ENCODE data around the gene CCDC137.

Gene CCDC137

DNA sequence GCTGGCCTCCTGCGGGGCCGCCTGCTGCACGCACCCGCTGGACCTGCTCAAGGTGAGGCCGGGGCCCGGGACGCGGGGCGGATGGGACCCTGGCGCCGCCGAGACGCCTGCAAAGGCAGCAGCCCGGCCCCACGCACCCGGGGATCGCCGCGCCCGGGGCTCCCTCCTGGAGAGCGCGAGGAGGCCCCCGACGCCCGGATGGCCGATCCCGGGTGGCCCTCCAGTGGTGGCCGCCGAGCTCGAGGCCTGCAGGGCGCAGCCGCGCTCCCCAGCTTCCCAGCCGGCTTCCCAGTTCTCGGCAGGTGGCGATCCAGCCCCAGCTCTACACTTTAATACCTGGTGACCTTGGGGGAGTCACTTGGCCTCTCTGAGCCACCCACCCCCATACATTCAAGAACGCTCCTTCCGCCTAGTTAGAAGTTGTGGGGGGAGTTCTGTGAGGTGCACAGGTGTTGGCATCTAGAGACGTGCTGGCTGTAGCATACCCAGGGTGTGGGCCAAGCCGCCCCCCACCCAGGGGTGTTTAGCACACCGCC is 46.0 kb downstream of the CCDC137 start:
- Histone ChIP-seq H3K27ac (ENCODE audit: low read depth, low read length) (no peak overlapping the region), H2AFZ (ENCODE audit: low read length, unreplicated experiment) (peak overlapping the region; percentile 89), H3K36me3 (ENCODE audit: insufficient read depth, low read length) (no peaks in the 10 kb centered on the region), H3K79me2 (ENCODE audit: control insufficient read depth, insufficient read depth, low read length, unreplicated experiment) (peaks cover 4% of the 10 kb centered on the region), H3K4me1 (ENCODE audit: control insufficient read depth, insufficient read depth, low read length, unreplicated experiment) (peaks cover 14% of the 10 kb centered on the region), H3K27me3 (ENCODE audit: insufficient read depth, low read length) (no peaks in the 10 kb centered on the region), H3K4me3 (ENCODE audit: low read depth, low read length) (peak overlapping the region; percentile 95)

GRCh38 chr17:81713004-81713555 is 46.5 kb downstream of the CCDC137 start:
- H2AFZ ChIP-seq (ENCODE audit: low read length, unreplicated experiment), result no peak overlapping the region
- no peaks in the 10 kb centered on the region for H3K36me3 ChIP-seq (ENCODE audit: insufficient read depth, low read length)
- H3K4me3 ChIP-seq (ENCODE audit: low read depth, low read length), result peak overlapping the region; percentile 95
- H3K27ac ChIP-seq (ENCODE audit: low read depth, low read length), result no peak overlapping the region
- peaks cover 14% of the 10 kb centered on the region for H3K4me1 ChIP-seq (ENCODE audit: control insufficient read depth, insufficient read depth, low read length, unreplicated experiment)
- no peaks in the 10 kb centered on the region for H3K27me3 ChIP-seq (ENCODE audit: insufficient read depth, low read length)
- peaks cover 4% of the 10 kb centered on the region for H3K79me2 ChIP-seq (ENCODE audit: control insufficient read depth, insufficient read depth, low read length, unreplicated experiment)

GRCh38 chr17:81713556-81714411 is 47.2 kb downstream of the CCDC137 start:
- Histone ChIP-seq H3K4me1 (ENCODE audit: control insufficient read depth, insufficient read depth, low read length, unreplicated experiment) (peaks cover 14% of the 10 kb centered on the region), H3K27me3 (ENCODE audit: insufficient read depth, low read length) (no peaks in the 10 kb centered on the region), H3K36me3 (ENCODE audit: insufficient read depth, low read length) (no peaks in the 10 kb centered on the region), H3K27ac (ENCODE audit: low read depth, low read length) (no peak overlapping the region), H3K4me3 (ENCODE audit: low read depth, low read length) (peak overlapping the region; percentile 95), H3K79me2 (ENCODE audit: control insufficient read depth, insufficient read depth, low read length, unreplicated experiment) (peaks cover 4% of the 10 kb centered on the region), H2AFZ (ENCODE audit: low read length, unreplicated experiment) (no peak overlapping the region)

- H3K36me3 ChIP-seq (ENCODE audit: insufficient read depth, low read length), result no peaks in the 10 kb centered on the region
- H3K4me3 ChIP-seq (ENCODE audit: low read depth, low read length), result no peak overlapping the region
- H3K4me1 ChIP-seq (ENCODE audit: control insufficient read depth, insufficient read depth, low read length, unreplicated experiment), result peaks cover 14% of the 10 kb centered on the region
- no peak overlapping the region for H2AFZ ChIP-seq (ENCODE audit: low read length, unreplicated experiment)
- no peak overlapping the region for H3K27ac ChIP-seq (ENCODE audit: low read depth, low read length)
- H3K27me3 ChIP-seq (ENCODE audit: insufficient read depth, low read length), result no peaks in the 10 kb centered on the region
- peaks cover 4% of the 10 kb centered on the region for H3K79me2 ChIP-seq (ENCODE audit: control insufficient read depth, insufficient read depth, low read length, unreplicated experiment)
Measured at GRCh38 chr17:81714412-81715106, 48.0 kb downstream of the CCDC137 start.

GRCh38 chr17:81715107-81715871 is 48.8 kb downstream of the CCDC137 start:
- Histone ChIP-seq H3K79me2 (ENCODE audit: control insufficient read depth, insufficient read depth, low read length, unreplicated experiment) (peaks cover 4% of the 10 kb centered on the region), H3K36me3 (ENCODE audit: insufficient read depth, low read length) (no peaks in the 10 kb centered on the region), H3K4me3 (ENCODE audit: low read depth, low read length) (no peak overlapping the region), H3K27ac (ENCODE audit: low read depth, low read length) (no peak overlapping the region), H2AFZ (ENCODE audit: low read length, unreplicated experiment) (no peak overlapping the region), H3K4me1 (ENCODE audit: control insufficient read depth, insufficient read depth, low read length, unreplicated experiment) (peaks cover 12% of the 10 kb centered on the region), H3K27me3 (ENCODE audit: insufficient read depth, low read length) (no peaks in the 10 kb centered on the region)

DNA sequence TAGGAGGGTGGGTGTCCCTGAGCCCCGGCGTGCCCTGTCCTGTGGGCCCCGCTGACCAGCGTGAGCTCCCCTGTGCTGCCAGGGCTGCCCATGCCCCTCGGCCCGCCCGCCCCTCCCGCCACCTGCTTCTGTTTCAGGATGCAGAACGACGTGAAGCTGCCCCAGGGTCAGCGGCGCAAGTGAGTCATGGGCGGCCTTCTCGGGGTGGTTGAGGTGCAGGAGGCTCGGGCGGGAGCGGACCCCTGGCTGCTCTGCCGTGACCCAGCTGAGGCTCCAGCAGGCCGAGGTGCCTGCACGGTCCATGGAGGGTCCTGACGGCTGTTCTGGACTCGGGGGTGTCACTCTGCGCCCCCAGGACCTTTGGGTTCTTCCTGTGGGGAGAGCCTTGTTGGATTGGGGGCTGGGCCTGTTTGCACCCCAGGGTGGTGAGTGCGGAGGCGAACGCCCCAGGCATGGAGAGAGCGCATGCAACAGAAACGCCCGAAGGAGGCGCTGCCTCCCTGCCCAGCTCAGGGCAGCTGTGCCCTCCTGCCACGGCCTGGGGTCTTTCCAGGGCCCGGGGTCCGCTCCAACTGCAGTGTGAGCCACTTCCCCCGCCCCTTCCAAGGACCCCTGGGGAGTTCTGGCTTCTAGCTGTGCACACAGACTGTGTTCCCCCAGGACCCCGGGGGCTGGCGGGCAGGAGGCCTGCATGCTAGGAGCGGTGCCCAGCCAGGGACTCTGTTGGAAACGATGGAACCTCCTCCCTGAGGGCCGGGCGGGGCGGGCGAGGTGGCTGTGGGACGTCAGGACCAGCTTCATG is 49.5 kb downstream of the CCDC137 start:
- no peak overlapping the region for H3K27ac ChIP-seq (ENCODE audit: low read depth, low read length)
- peaks cover 4% of the 10 kb centered on the region for H3K4me1 ChIP-seq (ENCODE audit: control insufficient read depth, insufficient read depth, low read length, unreplicated experiment)
- no peak overlapping the region for H3K4me3 ChIP-seq (ENCODE audit: low read depth, low read length)
- peaks cover 4% of the 10 kb centered on the region for H3K79me2 ChIP-seq (ENCODE audit: control insufficient read depth, insufficient read depth, low read length, unreplicated experiment)
- H3K27me3 ChIP-seq (ENCODE audit: insufficient read depth, low read length), result no peaks in the 10 kb centered on the region
- H2AFZ ChIP-seq (ENCODE audit: low read length, unreplicated experiment), result no peak overlapping the region
- no peaks in the 10 kb centered on the region for H3K36me3 ChIP-seq (ENCODE audit: insufficient read depth, low read length)

DNA sequence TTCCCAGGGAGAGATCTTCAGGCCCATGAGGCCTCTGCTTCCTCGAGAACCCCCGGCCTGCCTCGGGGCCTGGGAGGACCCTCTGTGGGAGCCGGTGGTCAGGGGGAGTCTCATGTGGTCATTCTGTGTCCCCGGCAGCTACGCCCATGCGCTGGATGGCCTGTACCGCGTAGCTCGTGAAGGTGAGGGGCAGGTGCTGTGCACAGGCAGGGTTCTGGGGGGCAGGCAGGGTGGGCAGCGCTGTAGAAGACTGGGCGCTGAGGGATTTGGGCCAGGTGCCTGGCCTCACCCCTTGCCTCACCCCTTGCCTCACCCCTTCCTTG is 50.1 kb downstream of the CCDC137 start:
- no peak overlapping the region for H3K27ac ChIP-seq (ENCODE audit: low read depth, low read length)
- H3K27me3 ChIP-seq (ENCODE audit: insufficient read depth, low read length), result no peaks in the 10 kb centered on the region
- no peaks in the 10 kb centered on the region for H3K36me3 ChIP-seq (ENCODE audit: insufficient read depth, low read length)
- peaks cover 4% of the 10 kb centered on the region for H3K79me2 ChIP-seq (ENCODE audit: control insufficient read depth, insufficient read depth, low read length, unreplicated experiment)
- no peaks in the 10 kb centered on the region for H3K4me1 ChIP-seq (ENCODE audit: control insufficient read depth, insufficient read depth, low read length, unreplicated experiment)
- no peak overlapping the region for H2AFZ ChIP-seq (ENCODE audit: low read length, unreplicated experiment)
- H3K4me3 ChIP-seq (ENCODE audit: low read depth, low read length), result no peak overlapping the region

DNA sequence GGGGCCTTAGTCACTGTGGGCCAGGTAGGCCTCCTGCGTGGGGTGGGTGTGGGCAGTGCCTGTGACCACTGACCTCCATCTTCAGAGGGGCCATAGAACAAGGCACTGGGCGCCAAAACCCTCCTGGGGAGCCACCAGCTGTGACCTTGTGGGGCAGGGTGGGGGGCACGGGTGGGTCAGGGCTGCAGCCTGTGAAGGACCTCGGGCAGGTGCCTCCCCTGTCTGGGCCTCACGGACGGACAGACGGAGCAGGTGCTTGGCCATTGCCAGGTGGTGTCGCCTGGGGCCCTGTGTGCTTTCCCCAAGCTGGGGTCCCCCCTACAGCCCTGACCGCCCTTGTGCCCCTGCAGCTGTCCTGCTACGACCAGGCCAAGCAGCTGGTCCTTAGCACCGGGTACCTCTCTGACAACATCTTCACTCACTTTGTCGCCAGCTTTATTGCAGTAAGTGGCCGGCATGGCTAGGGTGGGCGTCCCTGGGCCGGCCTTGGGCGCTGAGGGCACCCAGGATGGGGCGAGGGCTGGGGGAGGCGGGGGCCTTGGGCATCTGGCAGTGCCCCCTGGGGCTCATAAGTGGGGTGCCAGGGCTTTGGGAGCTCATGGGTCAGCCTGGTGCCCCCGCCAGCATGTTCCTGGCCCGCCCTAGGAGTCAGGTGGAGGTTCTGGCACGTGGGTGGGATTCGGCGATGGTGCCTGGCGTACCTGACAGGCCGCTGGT is 50.7 kb downstream of the CCDC137 start:
- Histone ChIP-seq H2AFZ (ENCODE audit: low read length, unreplicated experiment) (no peak overlapping the region), H3K27ac (ENCODE audit: low read depth, low read length) (no peak overlapping the region), H3K4me1 (ENCODE audit: control insufficient read depth, insufficient read depth, low read length, unreplicated experiment) (peaks cover 4% of the 10 kb centered on the region), H3K27me3 (ENCODE audit: insufficient read depth, low read length) (no peaks in the 10 kb centered on the region), H3K79me2 (ENCODE audit: control insufficient read depth, insufficient read depth, low read length, unreplicated experiment) (peaks cover 4% of the 10 kb centered on the region), H3K36me3 (ENCODE audit: insufficient read depth, low read length) (no peaks in the 10 kb centered on the region), H3K4me3 (ENCODE audit: low read depth, low read length) (no peak overlapping the region)

GRCh38 chr17:81717766-81718089 is 51.2 kb downstream of the CCDC137 start:
- H3K27me3 ChIP-seq (ENCODE audit: insufficient read depth, low read length), result no peaks in the 10 kb centered on the region
- peaks cover 2% of the 10 kb centered on the region for H3K79me2 ChIP-seq (ENCODE audit: control insufficient read depth, insufficient read depth, low read length, unreplicated experiment)
- no peak overlapping the region for H3K27ac ChIP-seq (ENCODE audit: low read depth, low read length)
- H3K4me1 ChIP-seq (ENCODE audit: control insufficient read depth, insufficient read depth, low read length, unreplicated experiment), result peaks cover 9% of the 10 kb centered on the region
- H3K4me3 ChIP-seq (ENCODE audit: low read depth, low read length), result no peak overlapping the region
- H3K36me3 ChIP-seq (ENCODE audit: insufficient read depth, low read length), result no peaks in the 10 kb centered on the region
- no peak overlapping the region for H2AFZ ChIP-seq (ENCODE audit: low read length, unreplicated experiment)
